OCI-LY1 (cell line): ENCODE measurements around the gene RPA1.

ENCODE experiments used
- H2AFZ ChIP-seq: fragments of 200-600 bp; sonication (generic), shearing (Covaris generic); 2 replicates; pipeline ENCODE4 v1.6.0; 2014; ENCODE audit warnings: antibody characterized with exemption, mild to moderate bottlenecking, low read length
- H3F3A ChIP-seq: fragments of 200-600 bp; sonication (generic), shearing (Covaris generic); 2 replicates; pipeline ENCODE4 v1.6.0; 2014; ENCODE audit warnings: mild to moderate bottlenecking, antibody characterized with exemption, low read length, moderate library complexity; ENCODE audit not compliant: insufficient read depth
- H3K27ac ChIP-seq: fragments of 200-600 bp; sonication (generic); 2 replicates; pipeline ENCODE4 v1.5.1; 2014; ENCODE audit warnings: low read length, mixed run types, mild to moderate bottlenecking, low read depth; ENCODE audit not compliant: poor library complexity, severe bottlenecking
- H3K27me3 ChIP-seq: fragments of 200-600 bp; sonication (generic); 2 replicates; pipeline ENCODE4 v1.6.0; 2014; ENCODE audit warnings: antibody characterized with exemption, mild to moderate bottlenecking, low read length, moderate library complexity; ENCODE audit not compliant: insufficient read depth
- H3K36me3 ChIP-seq: fragments of 200-600 bp; sonication (generic); 2 replicates; pipeline ENCODE4 v1.6.1; 2014; ENCODE audit warnings: mild to moderate bottlenecking, antibody characterized with exemption, low read length, moderate library complexity, mixed read lengths; ENCODE audit not compliant: insufficient read depth
- H3K4me1 ChIP-seq: fragments of 200-600 bp; sonication (generic); 2 replicates; pipeline ENCODE4 v1.5.1; 2014; ENCODE audit warnings: mild to moderate bottlenecking, low read length, moderate library complexity; ENCODE audit not compliant: insufficient read depth, severe bottlenecking
- H3K4me2 ChIP-seq: fragments of 200-600 bp; sonication (generic), shearing (Covaris generic); 2 replicates; pipeline ENCODE4 v1.6.1; 2014; ENCODE audit warnings: low read length
- H3K4me3 ChIP-seq: fragments of 200-600 bp; sonication (generic); 2 replicates; pipeline ENCODE4 v1.5.1; 2014; ENCODE audit warnings: low read length, low read depth, mild to moderate bottlenecking, mixed read lengths; ENCODE audit not compliant: poor library complexity, severe bottlenecking
- H3K79me2 ChIP-seq: fragments of 200-600 bp; shearing (Covaris generic); 2 replicates; pipeline ENCODE4 v1.6.1; 2016; ENCODE audit warnings: mixed run types, low read length, mixed read lengths; ENCODE audit not compliant: insufficient read depth
- H3K9ac ChIP-seq: fragments of 200-600 bp; sonication (generic), shearing (Covaris generic); 2 replicates; pipeline ENCODE4 v1.6.1; 2014; ENCODE audit warnings: mild to moderate bottlenecking, low read length, mixed read lengths
- H3K9me2 ChIP-seq: fragments of 200-600 bp; sonication (generic), shearing (Covaris generic); 2 replicates; pipeline ENCODE4 v1.6.1; 2014; ENCODE audit warnings: low read depth, mild to moderate bottlenecking, low read length, mixed read lengths
- H3K9me3 ChIP-seq: fragments of 200-600 bp; shearing (Covaris generic); 2 replicates; pipeline ENCODE4 v1.6.1; 2014; ENCODE audit warnings: low read length, mixed read lengths
- H4K20me1 ChIP-seq: fragments of 200-600 bp; sonication (generic), shearing (Covaris generic); 2 replicates; pipeline ENCODE4 v1.6.0; 2016; ENCODE audit warnings: mild to moderate bottlenecking, low read length; ENCODE audit not compliant: insufficient read depth
- CTCF ChIP-seq: fragments of 200-600 bp; sonication (generic), shearing (Covaris generic); IDR thresholded peaks from 2 replicates; pipeline ENCODE4 v1.5.1; 2017; ENCODE audit warnings: mild to moderate bottlenecking, antibody characterized with exemption, low read length, moderate library complexity, mixed read lengths
- EZH2 ChIP-seq: fragments of 200-600 bp; sonication (generic), shearing (Covaris generic); IDR thresholded peaks from 2 replicates; pipeline ENCODE4 v1.8.0; 2017; ENCODE audit warnings: borderline replicate concordance, mixed run types, mild to moderate bottlenecking, antibody characterized with exemption, low read length, moderate library complexity, mixed read lengths

The RPA1 gene

DNA sequence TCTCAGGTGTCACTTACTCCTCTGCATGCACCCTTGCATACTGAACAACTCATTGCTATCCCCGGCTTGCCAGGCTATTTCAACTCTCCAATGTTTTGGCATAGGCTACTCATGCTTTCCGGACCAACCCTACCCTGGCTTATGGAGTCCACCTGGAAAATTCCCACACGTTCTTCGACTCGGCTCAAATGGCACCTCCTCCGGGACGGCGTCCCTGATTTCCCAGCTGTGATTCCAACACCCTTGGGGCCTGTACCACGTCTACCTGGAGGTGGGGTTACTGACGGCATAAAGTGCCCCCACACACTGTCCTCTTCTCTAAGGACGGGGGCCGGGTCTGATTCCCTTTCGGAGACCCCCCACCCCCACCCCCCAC lies 601 bp upstream of the RPA1 start:
- Histone ChIP-seq H3K27ac (peak overlapping the region; percentile 51), H3K79me2 (peaks cover 45% of the 10 kb centered on the region), H3K9me2 (no peaks in the 10 kb centered on the region), H3K4me3 (peak overlapping the region; percentile 94), H4K20me1 (no peaks in the 10 kb centered on the region), H3F3A (no peaks in the 10 kb centered on the region), H3K27me3 (no peaks in the 10 kb centered on the region), H3K9ac (peak overlapping the region; percentile 94), H3K4me2 (peak overlapping the region; percentile 97), H3K9me3 (no peaks in the 10 kb centered on the region), H3K4me1 (peaks cover 53% of the 10 kb centered on the region), H2AFZ (no peak overlapping the region), H3K36me3 (peaks cover 45% of the 10 kb centered on the region)
- TF ChIP-seq EZH2 (no peak), CTCF (no peak)

- Histone ChIP-seq H3K9me3 (no peaks in the 10 kb centered on the region), H3K4me3 (peak overlapping the region; percentile 94), H3K27ac (peak overlapping the region; percentile 59), H3K9me2 (no peaks in the 10 kb centered on the region), H3K27me3 (no peaks in the 10 kb centered on the region), H3K4me1 (peaks cover 58% of the 10 kb centered on the region), H2AFZ (no peak overlapping the region), H4K20me1 (no peaks in the 10 kb centered on the region), H3K79me2 (peaks cover 55% of the 10 kb centered on the region), H3F3A (no peaks in the 10 kb centered on the region), H3K4me2 (peak overlapping the region; percentile 94), H3K9ac (peak overlapping the region; percentile 94), H3K36me3 (peaks cover 48% of the 10 kb centered on the region)
- TF ChIP-seq CTCF: no peak
- TF ChIP-seq EZH2: no peak
These were observed 483 bp downstream of the RPA1 start for GRCh38 chr17:1830288-1830687.

DNA sequence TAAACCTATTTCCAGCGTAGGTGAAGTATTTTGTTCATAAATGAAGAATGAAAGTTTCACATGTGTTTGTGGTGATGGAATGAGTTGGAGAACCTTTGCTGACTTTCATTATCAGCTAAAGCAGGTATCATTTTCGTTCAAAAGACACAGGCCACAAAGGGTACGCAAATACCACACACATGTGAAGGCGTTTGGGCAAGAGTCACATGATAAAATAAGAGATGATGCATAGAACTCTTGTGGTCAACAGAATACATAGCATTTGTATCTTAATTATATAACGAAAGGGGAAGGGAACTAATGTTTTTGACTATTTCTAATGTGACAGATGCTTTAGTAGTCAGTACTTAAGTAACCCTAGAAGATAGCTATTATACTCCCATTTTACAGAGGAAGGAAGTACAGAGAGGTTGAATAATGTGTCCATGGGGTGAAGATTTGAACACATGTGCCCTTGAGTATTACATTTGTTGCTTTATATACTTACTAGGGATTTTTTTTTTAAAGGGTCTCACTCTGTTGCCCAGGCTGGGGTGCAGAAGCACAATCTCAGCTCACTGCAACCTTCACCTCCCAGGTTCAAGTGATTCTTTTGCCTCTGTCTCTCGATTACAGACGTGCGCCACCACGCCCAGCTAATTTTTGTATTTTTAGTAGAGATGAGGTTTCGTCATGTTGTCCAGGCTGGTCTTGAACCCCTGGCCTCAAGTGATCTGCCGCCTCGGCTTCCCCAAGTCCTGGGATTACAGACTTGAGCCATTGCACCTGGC lies 4.8 kb downstream of the RPA1 start:
- peaks cover 44% of the 10 kb centered on the region for H3K4me1 ChIP-seq
- H3K4me3 ChIP-seq: no peak overlapping the region
- H3K79me2 ChIP-seq: peaks cover 85% of the 10 kb centered on the region
- peaks cover 49% of the 10 kb centered on the region for H3K36me3 ChIP-seq
- H3K9me2 ChIP-seq: no peaks in the 10 kb centered on the region
- H2AFZ ChIP-seq: no peak overlapping the region
- TF ChIP-seq EZH2: no peak
- no peak for TF ChIP-seq CTCF
- peak overlapping the region; percentile 29 for H3K27ac ChIP-seq
- 0 out of 2 replicates have a peak, but pooled peaks cover 2% of the 10 kb centered on the region for H4K20me1 ChIP-seq
- no peaks in the 10 kb centered on the region for H3F3A ChIP-seq
- H3K4me2 ChIP-seq: peak overlapping the region; percentile 36
- H3K9ac ChIP-seq: no peak overlapping the region
- no peaks in the 10 kb centered on the region for H3K9me3 ChIP-seq
- no peaks in the 10 kb centered on the region for H3K27me3 ChIP-seq
